ENCODE data around the gene MYL12B.

MYL12B gene

GRCh38 chr18:3221496-3221895 lies 40.4 kb upstream of the MYL12B start:
- Histone ChIP-seq H3K27ac (ENCODE audit: low read length) (no peak overlapping the region), H3K4me3 (ENCODE audit: low read depth in 1 of 2, low read length in 2 of 2) (no peak overlapping the region), H4K20me1 (ENCODE audit: insufficient read depth, low read length) (no peaks in the 10 kb centered on the region), H3K36me3 (ENCODE audit: insufficient read depth, low read length) (no peaks in the 10 kb centered on the region), H3K27me3 (ENCODE audit: insufficient read depth, low read length, poor library complexity) (no peaks in the 10 kb centered on the region), H3K4me1 (ENCODE audit: insufficient read depth, low read length) (no peaks in the 10 kb centered on the region), H3K9me3 (ENCODE audit: insufficient read depth, low read length, severe bottlenecking) (no peaks in the 10 kb centered on the region), H3K4me2 (ENCODE audit: insufficient read depth, low read length) (no peak overlapping the region), H2AFZ (ENCODE audit: low read depth, low read length) (no peak overlapping the region), H3K79me2 (ENCODE audit: insufficient read depth, low read length) (no peaks in the 10 kb centered on the region), H3K9ac (ENCODE audit: low read depth, low read length) (no peak overlapping the region)
- TF ChIP-seq CTCF (IDR thresholded peaks at IDR 0.05; ENCODE audit: borderline replicate concordance, extremely low read depth, low read length, poor library complexity, severe bottlenecking) (no peak), EZH2 (IDR thresholded peaks at IDR 0.05; ENCODE audit: borderline replicate concordance, low read depth, low read length, severe bottlenecking) (no peak)
- ATAC-seq (ENCODE audit: insufficient read depth, low read depth) (no peak), DNase-seq (no peak)

GRCh38 chr18:3223356-3223755 lies 38.6 kb upstream of the MYL12B start:
- TF ChIP-seq CTCF (IDR thresholded peaks at IDR 0.05; ENCODE audit: borderline replicate concordance, extremely low read depth, low read length, poor library complexity, severe bottlenecking), result no peak
- TF ChIP-seq EZH2 (IDR thresholded peaks at IDR 0.05; ENCODE audit: borderline replicate concordance, low read depth, low read length, severe bottlenecking), result no peak
- H3K4me2 ChIP-seq (ENCODE audit: insufficient read depth, low read length), result no peak overlapping the region
- DNase-seq (no peak), ATAC-seq (ENCODE audit: insufficient read depth, low read depth) (no peak)
- no peaks in the 10 kb centered on the region for H3K79me2 ChIP-seq (ENCODE audit: insufficient read depth, low read length)
- H3K27ac ChIP-seq (ENCODE audit: low read length), result no peak overlapping the region
- no peaks in the 10 kb centered on the region for H3K36me3 ChIP-seq (ENCODE audit: insufficient read depth, low read length)
- no peaks in the 10 kb centered on the region for H4K20me1 ChIP-seq (ENCODE audit: insufficient read depth, low read length)
- H3K4me3 ChIP-seq (ENCODE audit: low read depth in 1 of 2, low read length in 2 of 2), result no peak overlapping the region
- H3K9me3 ChIP-seq (ENCODE audit: insufficient read depth, low read length, severe bottlenecking), result no peaks in the 10 kb centered on the region
- no peaks in the 10 kb centered on the region for H3K27me3 ChIP-seq (ENCODE audit: insufficient read depth, low read length, poor library complexity)
- H3K9ac ChIP-seq (ENCODE audit: low read depth, low read length), result no peak overlapping the region
- H2AFZ ChIP-seq (ENCODE audit: low read depth, low read length), result no peak overlapping the region
- H3K4me1 ChIP-seq (ENCODE audit: insufficient read depth, low read length), result no peaks in the 10 kb centered on the region

- DNase-seq (no peak), ATAC-seq (ENCODE audit: insufficient read depth, low read depth) (no peak)
- no peaks in the 10 kb centered on the region for H3K36me3 ChIP-seq (ENCODE audit: insufficient read depth, low read length)
- TF ChIP-seq CTCF (IDR thresholded peaks at IDR 0.05; ENCODE audit: borderline replicate concordance, extremely low read depth, low read length, poor library complexity, severe bottlenecking) (no peak), EZH2 (IDR thresholded peaks at IDR 0.05; ENCODE audit: borderline replicate concordance, low read depth, low read length, severe bottlenecking) (no peak)
- no peaks in the 10 kb centered on the region for H3K4me1 ChIP-seq (ENCODE audit: insufficient read depth, low read length)
- H4K20me1 ChIP-seq (ENCODE audit: insufficient read depth, low read length), result no peaks in the 10 kb centered on the region
- no peaks in the 10 kb centered on the region for H3K27me3 ChIP-seq (ENCODE audit: insufficient read depth, low read length, poor library complexity)
- H3K9ac ChIP-seq (ENCODE audit: low read depth, low read length), result no peak overlapping the region
- no peak overlapping the region for H3K4me2 ChIP-seq (ENCODE audit: insufficient read depth, low read length)
- no peak overlapping the region for H3K27ac ChIP-seq (ENCODE audit: low read length)
- no peak overlapping the region for H2AFZ ChIP-seq (ENCODE audit: low read depth, low read length)
- H3K4me3 ChIP-seq (ENCODE audit: low read depth in 1 of 2, low read length in 2 of 2), result no peak overlapping the region
- no peaks in the 10 kb centered on the region for H3K79me2 ChIP-seq (ENCODE audit: insufficient read depth, low read length)
- no peaks in the 10 kb centered on the region for H3K9me3 ChIP-seq (ENCODE audit: insufficient read depth, low read length, severe bottlenecking)
These were observed 37.7 kb upstream of the MYL12B start for GRCh38 chr18:3224223-3224622.

DNA sequence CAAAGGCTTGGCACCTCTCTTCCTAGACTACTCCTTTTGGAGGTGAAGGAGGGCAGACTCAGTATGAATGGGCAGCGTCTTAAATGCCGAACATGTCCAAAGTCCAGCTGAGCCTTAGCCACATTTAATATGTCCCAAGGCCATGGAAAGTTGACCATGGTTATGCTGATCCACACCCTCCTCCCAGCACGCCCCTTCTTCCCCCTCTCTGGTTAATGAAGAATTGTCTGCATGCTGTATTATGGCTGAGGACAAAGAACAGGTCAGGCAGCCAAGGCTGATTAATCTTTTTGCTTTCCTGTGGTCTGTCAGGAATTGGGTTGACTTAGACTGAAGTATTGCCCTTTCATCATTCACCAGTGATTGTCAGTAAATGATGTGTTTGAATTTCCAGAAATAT lies 36.3 kb upstream of the MYL12B start:
- Histone ChIP-seq H3K27ac (ENCODE audit: low read length) (no peak overlapping the region), H3K4me2 (ENCODE audit: insufficient read depth, low read length) (no peak overlapping the region), H3K9ac (ENCODE audit: low read depth, low read length) (no peak overlapping the region), H3K79me2 (ENCODE audit: insufficient read depth, low read length) (no peaks in the 10 kb centered on the region), H3K4me3 (ENCODE audit: low read depth in 1 of 2, low read length in 2 of 2) (no peak overlapping the region), H3K9me3 (ENCODE audit: insufficient read depth, low read length, severe bottlenecking) (no peaks in the 10 kb centered on the region), H3K4me1 (ENCODE audit: insufficient read depth, low read length) (no peaks in the 10 kb centered on the region), H3K36me3 (ENCODE audit: insufficient read depth, low read length) (no peaks in the 10 kb centered on the region), H3K27me3 (ENCODE audit: insufficient read depth, low read length, poor library complexity) (no peaks in the 10 kb centered on the region), H4K20me1 (ENCODE audit: insufficient read depth, low read length) (no peaks in the 10 kb centered on the region), H2AFZ (ENCODE audit: low read depth, low read length) (no peak overlapping the region)
- TF ChIP-seq CTCF (IDR thresholded peaks at IDR 0.05; ENCODE audit: borderline replicate concordance, extremely low read depth, low read length, poor library complexity, severe bottlenecking) (no peak), EZH2 (IDR thresholded peaks at IDR 0.05; ENCODE audit: borderline replicate concordance, low read depth, low read length, severe bottlenecking) (no peak)
- ATAC-seq (ENCODE audit: insufficient read depth, low read depth) (no peak), DNase-seq (no peak)
